Measurements from ENCODE around the gene LIFR. TPM values are rescaled to one million over a fixed set of nuclear protein-coding genes. Genes with fewer than 3 reads are reported as not detected.

Gene LIFR
- total RNA-seq, 2 experiments from 2014 or later = 0.20 TPM; not detected in 1

DNA sequence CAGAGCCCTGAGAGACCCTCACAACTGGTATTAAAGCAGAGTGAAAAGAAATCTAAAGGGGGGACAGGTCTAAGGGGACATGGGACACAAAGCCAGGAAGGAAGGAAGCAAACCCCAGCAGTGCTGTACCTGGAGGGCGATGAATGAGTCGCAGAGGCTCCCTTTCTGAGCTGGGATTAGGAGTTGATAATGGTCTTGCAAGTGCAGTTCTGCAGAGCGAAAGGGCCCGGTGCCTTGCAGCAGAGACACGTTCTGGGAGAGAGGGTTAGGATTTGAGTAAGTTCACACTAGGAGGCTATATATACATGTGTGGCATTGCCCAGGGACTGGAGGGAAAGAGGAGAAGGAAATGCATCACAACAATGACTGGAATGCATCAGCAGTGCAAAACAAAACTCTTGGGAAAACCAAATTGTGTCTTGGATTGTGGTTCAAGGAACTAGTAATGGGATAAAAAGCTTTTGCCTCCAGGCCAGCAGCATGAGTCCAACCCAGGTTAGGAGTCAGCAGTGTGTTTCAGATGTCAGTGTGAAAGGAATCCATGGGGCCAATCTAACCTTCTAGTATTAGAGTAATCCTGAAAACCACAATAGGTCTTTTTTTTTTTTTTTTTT lies 38.8 kb upstream of the LIFR start:
- H3K27me3 Mint-ChIP-seq (ENCODE audit: low read depth) = peaks cover 6% of the 10 kb centered on the region
- DNase-seq = no peak
- H3K4me1 Mint-ChIP-seq (ENCODE audit: low read depth) = no peaks in the 10 kb centered on the region
- no peak overlapping the region for H3K4me3 Mint-ChIP-seq
- no peaks in the 10 kb centered on the region for H3K36me3 Mint-ChIP-seq (ENCODE audit: low read depth)
- intact Hi-C loops (cut with micrococcal nuclease) = no loop called here
- H3K9me3 Mint-ChIP-seq = no peaks in the 10 kb centered on the region
- CTCF ChIA-PET = interaction anchor here (1.3 kb wide), 1 partner anchor 153 kb away, joined by 4 read pairs; no protein-coding TSS in a partner anchor
- no peak overlapping the region for H3K27ac Mint-ChIP-seq

DNA sequence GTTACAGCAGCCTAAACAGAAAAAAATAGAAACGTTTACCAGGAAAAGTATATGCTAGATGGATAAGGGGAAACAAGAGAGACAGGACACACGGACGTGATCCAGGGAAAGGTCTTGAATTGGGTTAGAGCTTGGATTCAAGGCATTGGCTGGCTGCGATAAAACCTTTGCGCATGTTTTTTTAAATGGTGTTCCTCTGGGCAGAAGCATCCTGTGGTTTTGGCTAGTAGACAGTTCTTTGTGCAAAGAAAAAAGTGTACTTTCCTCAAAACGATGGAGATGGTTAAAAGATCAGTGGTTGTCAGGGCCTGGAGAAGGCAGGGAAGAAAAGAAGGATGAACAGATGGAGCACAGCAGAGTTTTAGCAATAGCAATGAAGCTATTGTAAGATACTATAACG lies 37.5 kb upstream of the LIFR start:
- Mint-ChIP-seq H3K9me3 (no peaks in the 10 kb centered on the region), H3K27ac (no peak overlapping the region), H3K27me3 (ENCODE audit: low read depth) (peaks cover 6% of the 10 kb centered on the region), H3K4me3 (no peak overlapping the region), H3K4me1 (ENCODE audit: low read depth) (no peaks in the 10 kb centered on the region), H3K36me3 (ENCODE audit: low read depth) (no peaks in the 10 kb centered on the region)
- CTCF ChIA-PET = interaction anchor here (1.3 kb wide), 2 partner anchors 152 to 216 kb away, joined by 4 read pairs; no protein-coding TSS in a partner anchor
- DNase-seq = no peak
- intact Hi-C loops (cut with micrococcal nuclease) = no loop called here

DNA sequence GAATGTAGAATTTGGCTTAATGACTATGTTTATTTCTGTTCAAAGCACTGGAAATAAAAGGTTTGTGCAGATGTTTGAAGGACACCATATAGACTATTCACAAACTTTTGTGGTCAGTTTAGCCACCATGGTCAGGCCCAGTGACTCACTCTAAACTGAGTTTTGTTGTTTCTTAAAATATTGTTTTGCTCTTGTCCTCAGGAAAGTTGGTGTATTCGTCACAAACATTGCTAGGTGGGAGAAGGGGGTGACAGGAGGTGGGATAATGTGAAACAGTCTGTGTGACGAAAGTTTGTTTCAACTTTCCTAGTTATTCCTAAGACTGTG lies 35.0 kb upstream of the LIFR start:
- Mint-ChIP-seq H3K27ac (no peak overlapping the region), H3K36me3 (ENCODE audit: low read depth) (no peaks in the 10 kb centered on the region), H3K4me3 (no peak overlapping the region), H3K9me3 (no peaks in the 10 kb centered on the region), H3K27me3 (ENCODE audit: low read depth) (peaks cover 6% of the 10 kb centered on the region), H3K4me1 (ENCODE audit: low read depth) (no peaks in the 10 kb centered on the region)
- intact Hi-C loops (cut with micrococcal nuclease) = no loop called here
- CTCF ChIA-PET = no interaction called here
- DNase-seq = no peak

DNA sequence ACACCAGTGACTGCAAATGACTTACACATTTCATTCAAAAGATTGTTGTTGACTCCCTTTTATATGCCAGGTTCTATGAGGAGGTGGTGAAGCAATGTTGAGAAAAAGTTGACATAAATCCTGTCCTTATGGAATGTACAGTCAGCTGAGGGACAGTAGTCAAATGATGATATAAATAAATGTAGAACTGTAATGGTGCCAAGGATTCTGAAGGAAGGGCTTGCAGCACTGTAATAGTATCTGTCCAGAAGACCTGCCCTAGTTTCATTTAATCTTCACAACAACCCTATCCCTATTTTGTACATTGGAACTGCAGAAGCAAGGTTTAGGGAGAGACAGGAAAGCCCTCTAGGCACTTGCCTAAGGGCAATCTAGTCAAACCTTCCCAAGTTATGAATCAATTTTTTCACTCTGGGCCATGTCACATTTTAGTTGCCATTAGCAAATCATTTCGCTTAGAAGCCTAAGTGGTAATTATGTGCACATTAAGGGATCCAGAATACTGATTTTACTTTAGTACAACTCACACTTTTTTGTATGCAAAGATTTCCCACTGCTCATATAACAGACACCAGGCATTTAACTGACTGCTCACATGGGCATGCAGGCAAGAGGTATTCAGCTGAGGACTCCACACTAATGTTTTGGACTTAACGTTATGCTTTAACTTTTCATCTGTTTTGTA lies 34.5 kb upstream of the LIFR start:
- intact Hi-C loops (cut with micrococcal nuclease) = no loop called here
- Mint-ChIP-seq H3K4me1 (ENCODE audit: low read depth) (no peaks in the 10 kb centered on the region), H3K36me3 (ENCODE audit: low read depth) (no peaks in the 10 kb centered on the region), H3K27ac (no peak overlapping the region), H3K4me3 (no peak overlapping the region), H3K9me3 (no peaks in the 10 kb centered on the region), H3K27me3 (ENCODE audit: low read depth) (peaks cover 6% of the 10 kb centered on the region)
- DNase-seq = no peak
- CTCF ChIA-PET = no interaction called here

DNA sequence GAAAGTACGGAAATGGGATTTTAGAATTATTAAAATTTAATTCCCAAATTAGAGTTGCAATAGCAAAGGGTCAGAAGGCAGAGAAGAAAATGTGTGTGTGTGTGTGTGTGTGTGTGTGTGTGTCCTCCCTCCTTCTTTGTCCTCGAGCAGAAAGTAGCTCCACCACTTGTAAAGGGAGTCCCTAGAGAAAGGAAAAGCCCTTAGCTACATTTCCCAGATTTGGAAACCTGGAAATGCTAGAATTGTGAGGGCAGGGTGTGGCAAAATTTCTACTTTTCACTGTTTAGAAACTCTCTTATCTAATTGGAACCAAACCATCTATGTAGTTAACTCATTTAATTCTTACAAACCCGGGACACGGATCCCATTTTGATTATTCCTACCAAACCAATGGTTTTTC lies 33.2 kb upstream of the LIFR start:
- Mint-ChIP-seq H3K4me3 (no peak overlapping the region), H3K27ac (no peak overlapping the region), H3K4me1 (ENCODE audit: low read depth) (no peaks in the 10 kb centered on the region), H3K9me3 (no peaks in the 10 kb centered on the region), H3K36me3 (ENCODE audit: low read depth) (no peaks in the 10 kb centered on the region), H3K27me3 (ENCODE audit: low read depth) (peaks cover 6% of the 10 kb centered on the region)
- DNase-seq = no peak
- intact Hi-C loops (cut with micrococcal nuclease) = no loop called here
- CTCF ChIA-PET = interaction anchor here (0.7 kb wide), 1 partner anchor 58 kb away, joined by 3 read pairs; no protein-coding TSS in a partner anchor

DNA sequence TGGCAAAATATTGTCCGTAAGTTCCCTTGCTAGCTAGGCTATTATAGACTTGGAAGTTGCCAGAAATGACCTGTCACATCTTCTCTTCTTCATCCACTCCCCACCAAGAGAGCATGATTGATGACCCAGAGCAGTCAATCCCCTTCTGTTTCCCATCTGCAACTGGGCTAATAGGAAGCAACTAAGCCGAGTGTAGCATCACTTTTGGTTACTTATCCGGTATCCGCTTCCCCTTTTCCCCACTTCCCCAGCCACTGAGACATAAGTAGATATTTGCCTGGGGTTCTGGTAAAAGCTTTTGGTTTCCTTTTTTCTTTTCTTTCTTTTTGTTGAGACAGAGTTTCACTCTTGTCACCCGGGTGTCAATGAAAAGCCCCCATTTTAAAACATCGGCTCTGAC lies 29.4 kb upstream of the LIFR start:
- intact Hi-C loops (cut with micrococcal nuclease) = no loop called here
- no peak for DNase-seq
- CTCF ChIA-PET = no interaction called here

DNA sequence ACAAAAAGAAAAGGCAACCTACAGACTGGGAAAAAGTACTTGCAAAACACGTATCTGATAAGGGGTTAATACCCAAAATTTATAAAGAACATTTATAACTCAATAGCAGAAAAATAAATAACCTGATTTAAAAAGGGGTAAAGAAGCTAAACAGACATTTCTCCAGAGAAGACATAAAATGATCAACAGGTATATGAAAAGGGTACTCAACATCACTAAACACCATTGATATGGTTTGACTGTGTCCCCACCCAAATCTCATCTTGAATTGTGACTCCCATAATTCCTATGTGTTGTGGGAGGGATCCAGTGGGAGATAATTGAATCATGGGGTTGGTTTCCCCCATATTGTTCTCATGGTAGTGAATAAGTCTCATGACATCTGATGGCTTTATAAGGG lies 27.1 kb upstream of the LIFR start:
- DNase-seq = no peak
- Mint-ChIP-seq H3K36me3 (ENCODE audit: low read depth) (no peaks in the 10 kb centered on the region), H3K27ac (no peak overlapping the region), H3K27me3 (ENCODE audit: low read depth) (peaks cover 21% of the 10 kb centered on the region), H3K4me1 (ENCODE audit: low read depth) (peaks cover 4% of the 10 kb centered on the region), H3K9me3 (no peaks in the 10 kb centered on the region), H3K4me3 (no peak overlapping the region)
- intact Hi-C loops (cut with micrococcal nuclease) = no loop called here
- CTCF ChIA-PET = no interaction called here

More for the DNA sequence above, 29.4 kb upstream of the LIFR start:
- no peaks in the 10 kb centered on the region for H3K36me3 Mint-ChIP-seq (ENCODE audit: low read depth)
- H3K4me1 Mint-ChIP-seq (ENCODE audit: low read depth) = peaks cover 4% of the 10 kb centered on the region
- no peaks in the 10 kb centered on the region for H3K9me3 Mint-ChIP-seq
- H3K27ac Mint-ChIP-seq = no peak overlapping the region
- H3K4me3 Mint-ChIP-seq = no peak overlapping the region
- peaks cover 14% of the 10 kb centered on the region for H3K27me3 Mint-ChIP-seq (ENCODE audit: low read depth)

DNA sequence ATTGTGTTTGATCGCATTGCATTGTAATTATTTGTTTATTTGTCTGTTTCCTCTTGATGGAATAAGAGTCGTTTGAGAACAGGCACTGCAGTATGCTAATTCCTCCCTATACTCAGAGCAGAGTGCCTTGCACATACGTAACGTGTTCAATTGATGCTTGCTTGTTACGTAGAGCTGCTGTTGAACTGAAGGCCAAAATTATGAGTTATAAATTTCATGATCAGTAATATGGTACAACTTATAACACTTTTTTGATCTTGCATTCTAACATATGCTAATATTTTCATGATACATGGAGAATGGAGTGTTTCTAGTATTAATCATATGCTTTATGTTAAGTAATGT lies 26.5 kb upstream of the LIFR start:
- Mint-ChIP-seq H3K4me3 (no peak overlapping the region), H3K27ac (no peak overlapping the region), H3K9me3 (no peaks in the 10 kb centered on the region), H3K36me3 (ENCODE audit: low read depth) (no peaks in the 10 kb centered on the region), H3K4me1 (ENCODE audit: low read depth) (peaks cover 4% of the 10 kb centered on the region), H3K27me3 (ENCODE audit: low read depth) (peaks cover 21% of the 10 kb centered on the region)
- CTCF ChIA-PET = no interaction called here
- intact Hi-C loops (cut with micrococcal nuclease) = no loop called here
- no peak for DNase-seq

DNA sequence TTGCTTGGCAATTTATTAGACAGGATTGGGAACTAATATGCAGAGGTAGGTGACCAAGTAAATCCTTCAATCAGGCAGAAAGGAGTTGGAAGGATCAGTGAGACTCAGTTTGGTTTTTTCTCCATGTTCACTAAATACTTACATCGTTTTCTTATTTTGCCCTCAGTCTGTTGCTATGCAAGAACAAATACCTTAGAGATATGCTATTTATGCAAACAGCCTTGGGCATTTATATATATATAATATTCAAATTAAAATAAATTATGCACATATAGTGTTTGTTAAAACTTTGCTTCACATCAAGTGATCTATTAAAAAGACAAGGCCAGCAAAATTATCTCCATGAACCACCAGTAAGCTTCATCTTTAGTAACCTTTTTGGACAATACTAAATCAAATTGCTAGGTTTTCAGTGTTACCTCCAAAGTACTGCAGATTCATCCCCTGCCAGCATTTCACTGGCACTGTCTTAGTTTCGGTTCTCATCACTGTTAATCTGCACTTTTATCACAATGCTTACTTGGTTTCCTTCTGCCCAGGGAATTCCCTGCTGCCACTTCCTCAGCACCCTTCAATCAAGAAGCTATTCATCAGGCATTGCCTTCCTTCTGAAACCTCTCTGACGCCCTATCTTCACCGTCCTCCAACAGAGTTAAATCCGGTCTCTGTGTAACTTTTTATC lies 26.0 kb upstream of the LIFR start:
- Mint-ChIP-seq H3K4me1 (ENCODE audit: low read depth) (peaks cover 4% of the 10 kb centered on the region), H3K27me3 (ENCODE audit: low read depth) (peaks cover 21% of the 10 kb centered on the region), H3K27ac (no peak overlapping the region), H3K36me3 (ENCODE audit: low read depth) (no peaks in the 10 kb centered on the region), H3K9me3 (no peaks in the 10 kb centered on the region), H3K4me3 (no peak overlapping the region)
- CTCF ChIA-PET = no interaction called here
- DNase-seq = peak; percentile 7
- intact Hi-C loops (cut with micrococcal nuclease) = no loop called here

DNA sequence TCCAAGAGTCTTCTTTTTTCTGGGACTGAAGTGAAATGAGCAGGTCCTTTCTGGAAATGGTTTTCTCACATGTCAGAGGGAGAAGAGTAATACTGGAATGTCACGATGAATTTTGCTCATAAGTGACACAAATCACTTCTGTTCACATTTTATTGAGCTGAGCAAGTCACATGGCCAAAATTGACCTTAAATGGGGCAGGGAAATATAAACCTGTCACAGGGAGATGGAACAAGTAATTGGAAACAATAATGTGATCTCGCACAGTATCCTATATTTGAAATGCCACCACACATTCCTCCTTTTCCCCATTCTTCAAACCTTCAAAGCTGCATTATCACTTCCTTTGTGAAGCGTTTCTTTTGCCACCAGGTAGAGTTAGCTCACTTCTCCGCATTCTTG lies 25.2 kb upstream of the LIFR start:
- H3K4me1 Mint-ChIP-seq (ENCODE audit: low read depth) = peaks cover 4% of the 10 kb centered on the region
- DNase-seq = no peak
- CTCF ChIA-PET = interaction anchor here (0.6 to 0.7 kb wide), 2 partner anchors 9 to 832 kb away, joined by 3 read pairs; no protein-coding TSS in a partner anchor
- no peak overlapping the region for H3K4me3 Mint-ChIP-seq
- intact Hi-C loops (cut with micrococcal nuclease) = no loop called here
- no peaks in the 10 kb centered on the region for H3K36me3 Mint-ChIP-seq (ENCODE audit: low read depth)
- H3K27ac Mint-ChIP-seq = no peak overlapping the region
- H3K9me3 Mint-ChIP-seq = no peaks in the 10 kb centered on the region
- peaks cover 21% of the 10 kb centered on the region for H3K27me3 Mint-ChIP-seq (ENCODE audit: low read depth)

DNA sequence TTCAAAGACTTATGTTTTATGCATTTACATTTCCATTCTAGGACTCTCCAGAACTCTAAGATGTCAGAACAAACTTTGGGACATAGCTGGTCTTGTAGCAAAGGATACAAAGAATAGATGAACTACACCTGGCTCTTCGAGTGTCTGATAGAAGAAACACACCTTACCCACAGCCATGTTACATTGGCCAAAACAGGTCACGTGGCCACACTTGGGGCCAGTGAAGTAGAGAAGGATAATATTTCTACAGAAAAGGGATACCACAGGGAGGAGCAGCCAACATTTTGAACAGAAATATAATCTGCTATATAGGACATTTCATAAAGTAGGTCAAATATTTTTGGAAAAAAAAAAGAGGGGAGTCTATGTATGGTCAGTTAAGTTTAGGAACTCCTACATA lies 22.7 kb upstream of the LIFR start:
- intact Hi-C loops (cut with micrococcal nuclease) = no loop called here
- no peak overlapping the region for H3K27ac Mint-ChIP-seq
- H3K4me3 Mint-ChIP-seq = no peak overlapping the region
- H3K27me3 Mint-ChIP-seq (ENCODE audit: low read depth) = peaks cover 27% of the 10 kb centered on the region
- H3K36me3 Mint-ChIP-seq (ENCODE audit: low read depth) = no peaks in the 10 kb centered on the region
- CTCF ChIA-PET = interaction anchor here (0.6 kb wide), 1 partner anchor 344 kb away, joined by 3 read pairs; no protein-coding TSS in a partner anchor
- peaks cover 4% of the 10 kb centered on the region for H3K4me1 Mint-ChIP-seq (ENCODE audit: low read depth)
- no peaks in the 10 kb centered on the region for H3K9me3 Mint-ChIP-seq
- DNase-seq = no peak

DNA sequence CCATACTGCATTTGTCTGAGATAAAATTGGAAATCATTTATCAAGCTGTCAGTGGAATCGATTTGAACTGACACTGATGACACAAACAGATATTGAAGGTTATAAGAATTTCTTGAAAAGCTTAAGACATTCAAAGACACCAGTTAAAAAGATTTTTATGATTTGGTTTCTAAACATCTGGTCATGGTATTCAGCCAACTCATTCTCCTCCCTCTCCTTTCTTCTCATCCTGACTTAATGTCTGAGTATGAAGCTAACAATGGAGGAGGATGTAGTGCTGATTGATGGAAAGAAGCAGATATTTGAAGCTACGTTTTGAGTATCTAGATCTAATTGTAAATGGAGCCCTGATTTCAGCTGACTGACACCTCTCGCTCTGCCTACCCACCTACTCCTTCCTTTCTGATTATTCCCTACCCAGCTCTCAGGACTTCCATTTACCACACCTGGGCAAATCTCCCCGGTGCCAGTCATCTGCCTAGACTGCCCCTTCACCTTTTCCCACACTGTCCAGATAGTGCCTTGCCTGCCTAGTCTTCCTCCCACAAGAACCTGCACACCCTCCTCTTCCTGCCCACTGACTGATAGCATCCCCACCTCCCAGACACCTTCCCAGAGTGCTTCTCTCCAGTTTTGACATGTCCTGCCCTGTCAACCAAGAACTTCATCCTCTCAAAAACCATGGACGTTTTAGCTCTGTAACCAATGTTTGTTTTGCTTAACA lies 20.7 kb upstream of the LIFR start:
- H3K4me3 Mint-ChIP-seq = no peak overlapping the region
- CTCF ChIA-PET = no interaction called here
- no peaks in the 10 kb centered on the region for H3K36me3 Mint-ChIP-seq (ENCODE audit: low read depth)
- no peaks in the 10 kb centered on the region for H3K4me1 Mint-ChIP-seq (ENCODE audit: low read depth)
- no peak for DNase-seq
- peaks cover 23% of the 10 kb centered on the region for H3K27me3 Mint-ChIP-seq (ENCODE audit: low read depth)
- H3K27ac Mint-ChIP-seq = no peak overlapping the region
- intact Hi-C loops (cut with micrococcal nuclease) = no loop called here
- H3K9me3 Mint-ChIP-seq = no peaks in the 10 kb centered on the region
